Measurements from ENCODE around the gene DYNC1H1. TPM values are rescaled to one million over a fixed set of nuclear protein-coding genes. Genes with fewer than 3 reads are reported as not detected.

Gene DYNC1H1
- 377 TPM for total RNA-seq
- polyA plus RNA-seq: 195 TPM

DNA sequence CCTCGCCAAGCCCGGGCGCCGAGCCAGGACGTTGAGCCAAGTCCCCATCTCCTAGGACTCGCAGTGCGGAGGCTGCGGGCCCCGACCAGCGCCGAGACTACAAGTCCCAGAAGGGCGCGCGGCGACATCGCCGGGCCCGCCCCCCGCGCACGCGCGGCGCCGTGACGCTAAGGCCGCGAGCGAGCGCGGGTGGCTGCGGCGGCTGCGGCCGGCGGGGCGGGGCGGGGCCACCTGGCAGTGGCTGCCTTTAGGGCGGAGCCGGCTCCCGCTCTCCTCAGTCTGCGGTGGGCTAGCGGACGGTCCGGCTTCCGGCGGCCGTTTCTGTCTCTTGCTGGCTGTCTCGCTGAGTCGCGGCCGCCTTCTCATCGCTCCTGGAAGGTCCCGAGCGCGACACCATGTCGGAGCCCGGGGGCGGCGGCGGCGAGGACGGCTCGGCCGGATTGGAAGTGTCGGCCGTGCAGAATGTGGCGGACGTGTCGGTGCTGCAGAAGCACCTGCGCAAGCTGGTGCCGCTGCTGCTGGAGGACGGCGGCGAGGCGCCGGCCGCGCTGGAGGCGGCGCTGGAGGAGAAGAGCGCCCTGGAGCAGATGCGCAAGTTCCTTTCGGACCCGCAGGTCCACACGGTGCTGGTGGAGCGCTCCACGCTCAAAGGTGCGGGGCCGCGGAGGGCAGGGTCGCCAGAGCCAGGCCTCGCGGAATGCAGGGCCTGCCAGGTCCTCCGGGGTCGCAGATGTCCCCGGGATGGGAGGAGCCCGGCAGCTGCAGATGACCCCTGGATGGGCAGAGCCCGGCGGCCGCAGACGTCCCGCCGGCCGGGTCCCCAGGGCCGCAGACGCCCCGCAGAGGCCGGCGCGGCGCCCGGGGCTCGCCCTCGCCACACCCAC lies at the start of gene DYNC1H1:
Gene DYNC1H1, plus strand, starts transcription at position 277 of the 884 bp plus-strand sequence. Its CDS starts 119 bp downstream, at position 396.
- Histone ChIP-seq H3K36me3 (ENCODE audit: insufficient read depth) (no peaks in the 10 kb centered on the region), H3K4me3 (ENCODE audit: low read depth, low read length) (peak within 1 kb of the TSS; percentile 87), H3K4me1 (ENCODE audit: insufficient read depth) (no peaks in the 10 kb centered on the region), H3K27ac (ENCODE audit: low read depth) (peak within 1 kb of the TSS; percentile 83)
- under 1% methylated on average over 115 of the region's 115 CpGs for WGBS
- DNase-seq (ENCODE audit: extremely low spot score): peak; percentile 88

- DNase-seq (ENCODE audit: extremely low spot score): no peak
- H3K4me3 ChIP-seq (ENCODE audit: low read depth, low read length): no peak overlapping the region
- H3K27ac ChIP-seq (ENCODE audit: low read depth): no peak overlapping the region
- H3K36me3 ChIP-seq (ENCODE audit: insufficient read depth): peaks cover 3% of the 10 kb centered on the region
- 92% methylated on average over 23 of the region's 23 CpGs for WGBS
- H3K4me1 ChIP-seq (ENCODE audit: insufficient read depth): no peaks in the 10 kb centered on the region
Measured at GRCh38 chr14:101915871-101916815, 48.2 kb upstream of the DYNC1H1 start.

DNA sequence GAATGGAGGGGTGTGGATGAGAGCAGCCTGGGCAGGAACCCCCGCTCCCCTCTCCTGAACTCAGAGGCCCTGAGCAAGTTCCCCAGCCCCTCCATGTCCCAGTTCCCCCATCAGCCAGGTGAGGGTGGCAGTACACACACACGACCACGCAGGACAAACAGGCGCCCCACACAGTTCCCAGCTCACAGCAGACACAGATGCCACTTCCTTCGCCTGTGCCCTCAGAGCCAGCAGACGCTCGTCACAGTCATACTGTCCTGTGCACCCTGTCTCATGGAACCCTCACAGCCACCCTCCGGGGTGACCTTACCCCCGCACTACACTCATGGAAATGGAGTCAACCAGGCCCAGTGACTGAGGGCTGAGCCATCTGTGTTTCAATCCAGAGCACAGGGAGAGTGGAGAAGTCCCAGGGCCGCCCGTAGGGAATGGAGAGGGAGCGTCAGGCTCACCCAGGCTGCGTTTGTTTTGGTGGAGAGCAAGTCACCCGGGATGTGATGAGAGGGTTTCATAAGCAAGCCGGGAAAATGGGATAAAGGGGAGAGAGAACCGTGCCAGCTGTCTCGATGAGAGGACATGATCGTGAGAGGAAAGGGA lies 47.5 kb upstream of the DYNC1H1 start:
- peaks cover 3% of the 10 kb centered on the region for H3K36me3 ChIP-seq (ENCODE audit: insufficient read depth)
- no peak overlapping the region for H3K27ac ChIP-seq (ENCODE audit: low read depth)
- no peaks in the 10 kb centered on the region for H3K4me1 ChIP-seq (ENCODE audit: insufficient read depth)
- DNase-seq (ENCODE audit: extremely low spot score): no peak
- H3K4me3 ChIP-seq (ENCODE audit: low read depth, low read length): no peak overlapping the region
- WGBS: 76% methylated on average over 18 of the region's 18 CpGs

DNA sequence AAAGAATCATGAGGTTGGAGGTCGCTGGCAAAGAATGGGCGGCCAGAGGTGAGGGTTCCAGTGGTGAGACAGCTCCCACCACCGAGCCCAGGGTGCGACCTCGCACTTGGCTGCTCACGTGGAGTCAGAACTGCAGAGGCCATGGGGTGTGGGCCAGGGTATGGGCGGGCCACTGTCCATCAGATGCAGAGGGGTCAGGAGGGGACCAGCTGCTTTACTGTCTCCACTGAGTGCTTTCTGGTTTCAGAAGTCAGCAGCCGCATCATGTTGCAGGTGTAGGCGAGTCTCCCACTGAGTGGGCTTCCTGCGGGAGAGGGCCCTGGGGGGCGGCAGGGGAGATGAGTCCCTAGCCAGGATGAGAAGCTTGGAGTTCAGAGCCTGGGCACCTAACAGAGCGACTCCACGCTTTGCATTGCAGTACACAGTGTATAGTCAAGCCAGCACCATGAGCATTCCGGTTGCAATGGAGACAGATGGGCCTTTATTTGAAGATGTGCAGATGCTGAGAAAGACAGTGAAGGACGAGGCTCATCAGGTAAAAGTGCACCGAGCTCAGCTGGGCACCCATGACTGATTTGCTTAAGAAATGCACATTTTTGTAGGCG lies 46.9 kb upstream of the DYNC1H1 start:
- H3K4me1 ChIP-seq (ENCODE audit: insufficient read depth): no peaks in the 10 kb centered on the region
- H3K27ac ChIP-seq (ENCODE audit: low read depth): no peak overlapping the region
- H3K36me3 ChIP-seq (ENCODE audit: insufficient read depth): peaks cover 3% of the 10 kb centered on the region
- no peak overlapping the region for H3K4me3 ChIP-seq (ENCODE audit: low read depth, low read length)
- no peak for DNase-seq (ENCODE audit: extremely low spot score)
- WGBS: 72% methylated on average over 17 of the region's 17 CpGs

GRCh38 chr14:101918065-101918989 lies 46.0 kb upstream of the DYNC1H1 start:
- H3K27ac ChIP-seq (ENCODE audit: low read depth): no peak overlapping the region
- H3K4me3 ChIP-seq (ENCODE audit: low read depth, low read length): no peak overlapping the region
- no peak for DNase-seq (ENCODE audit: extremely low spot score)
- 70% methylated on average over 19 of the region's 22 CpGs for whole genome bisulfite sequencing
- no peaks in the 10 kb centered on the region for H3K4me1 ChIP-seq (ENCODE audit: insufficient read depth)
- H3K36me3 ChIP-seq (ENCODE audit: insufficient read depth): no peaks in the 10 kb centered on the region

DNA sequence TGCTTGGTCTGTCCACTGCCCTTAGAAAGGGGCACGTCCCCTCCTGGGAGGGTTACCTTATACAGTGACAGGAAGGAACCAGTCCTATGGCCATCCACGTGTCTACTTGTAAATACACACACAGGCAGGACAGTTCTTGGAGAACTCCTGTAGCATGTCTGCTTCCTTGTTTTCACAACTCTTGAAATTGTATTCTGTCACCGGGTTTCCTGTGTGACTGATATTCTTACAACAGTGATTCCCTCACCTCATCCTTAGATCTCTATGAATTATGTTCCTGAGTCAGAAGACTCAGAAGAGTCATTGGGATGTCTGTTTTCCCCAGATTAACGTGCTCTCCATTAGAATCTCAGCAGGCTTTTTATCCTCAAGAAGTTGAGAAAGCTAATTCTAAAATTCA lies 44.1 kb upstream of the DYNC1H1 start:
- peaks cover 1% of the 10 kb centered on the region for H3K36me3 ChIP-seq (ENCODE audit: insufficient read depth)
- H3K27ac ChIP-seq (ENCODE audit: low read depth): no peak overlapping the region
- DNase-seq (ENCODE audit: extremely low spot score): no peak
- H3K4me1 ChIP-seq (ENCODE audit: insufficient read depth): no peaks in the 10 kb centered on the region
- H3K4me3 ChIP-seq (ENCODE audit: low read depth, low read length): no peak overlapping the region
- 81% methylated on average over 4 of the region's 4 CpGs for WGBS

- H3K4me3 ChIP-seq (ENCODE audit: low read depth, low read length): no peak overlapping the region
- 82% methylated on average over 7 of the region's 7 CpGs for WGBS
- no peak for DNase-seq (ENCODE audit: extremely low spot score)
- H3K27ac ChIP-seq (ENCODE audit: low read depth): no peak overlapping the region
- no peaks in the 10 kb centered on the region for H3K4me1 ChIP-seq (ENCODE audit: insufficient read depth)
- peaks cover 2% of the 10 kb centered on the region for H3K36me3 ChIP-seq (ENCODE audit: insufficient read depth)
Measured at GRCh38 chr14:101922866-101923265, 41.5 kb upstream of the DYNC1H1 start.

GRCh38 chr14:101925152-101925551 lies 39.2 kb upstream of the DYNC1H1 start:
- Histone ChIP-seq H3K27ac (ENCODE audit: low read depth) (no peak overlapping the region), H3K4me3 (ENCODE audit: low read depth, low read length) (no peak overlapping the region), H3K4me1 (ENCODE audit: insufficient read depth) (no peaks in the 10 kb centered on the region), H3K36me3 (ENCODE audit: insufficient read depth) (peaks cover 2% of the 10 kb centered on the region)
- WGBS: 96% methylated on average over 33 of the region's 33 CpGs
- no peak for DNase-seq (ENCODE audit: extremely low spot score)

DNA sequence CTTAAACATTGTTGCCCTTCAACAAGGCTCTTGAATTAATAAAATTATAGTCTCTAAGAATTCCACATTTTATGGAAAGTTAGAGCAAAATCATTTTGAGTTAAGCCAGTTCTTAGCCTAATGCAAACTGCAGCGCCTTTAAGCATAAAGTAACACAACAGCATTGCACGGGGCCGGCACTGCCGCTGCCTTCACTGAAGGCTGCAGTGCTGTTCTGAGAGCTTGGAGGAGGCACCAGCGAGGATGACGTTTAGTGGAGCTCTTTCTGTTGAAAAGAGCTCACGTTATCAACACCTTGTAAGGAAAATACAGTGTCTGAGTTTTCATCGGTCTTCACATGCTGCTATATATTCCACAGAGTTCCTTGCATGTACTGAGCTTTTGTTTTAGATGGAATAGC lies 38.3 kb upstream of the DYNC1H1 start:
- H3K4me3 ChIP-seq (ENCODE audit: low read depth, low read length): no peak overlapping the region
- WGBS: 78% methylated on average over 8 of the region's 8 CpGs
- peaks cover 2% of the 10 kb centered on the region for H3K36me3 ChIP-seq (ENCODE audit: insufficient read depth)
- no peak overlapping the region for H3K27ac ChIP-seq (ENCODE audit: low read depth)
- no peaks in the 10 kb centered on the region for H3K4me1 ChIP-seq (ENCODE audit: insufficient read depth)
- no peak for DNase-seq (ENCODE audit: extremely low spot score)

GRCh38 chr14:101926620-101927019 lies 37.8 kb upstream of the DYNC1H1 start:
- H3K4me1 ChIP-seq (ENCODE audit: insufficient read depth): no peaks in the 10 kb centered on the region
- no peak overlapping the region for H3K27ac ChIP-seq (ENCODE audit: low read depth)
- 81% methylated on average over 5 of the region's 5 CpGs for WGBS
- peaks cover 2% of the 10 kb centered on the region for H3K36me3 ChIP-seq (ENCODE audit: insufficient read depth)
- no peak for DNase-seq (ENCODE audit: extremely low spot score)
- no peak overlapping the region for H3K4me3 ChIP-seq (ENCODE audit: low read depth, low read length)

- H3K27ac ChIP-seq (ENCODE audit: low read depth): no peak overlapping the region
- peaks cover 2% of the 10 kb centered on the region for H3K36me3 ChIP-seq (ENCODE audit: insufficient read depth)
- H3K4me3 ChIP-seq (ENCODE audit: low read depth, low read length): no peak overlapping the region
- 30% methylated on average over 10 of the region's 10 CpGs for WGBS
- no peak for DNase-seq (ENCODE audit: extremely low spot score)
- H3K4me1 ChIP-seq (ENCODE audit: insufficient read depth): no peaks in the 10 kb centered on the region
Measured at GRCh38 chr14:101927859-101928258, 36.5 kb upstream of the DYNC1H1 start.

DNA sequence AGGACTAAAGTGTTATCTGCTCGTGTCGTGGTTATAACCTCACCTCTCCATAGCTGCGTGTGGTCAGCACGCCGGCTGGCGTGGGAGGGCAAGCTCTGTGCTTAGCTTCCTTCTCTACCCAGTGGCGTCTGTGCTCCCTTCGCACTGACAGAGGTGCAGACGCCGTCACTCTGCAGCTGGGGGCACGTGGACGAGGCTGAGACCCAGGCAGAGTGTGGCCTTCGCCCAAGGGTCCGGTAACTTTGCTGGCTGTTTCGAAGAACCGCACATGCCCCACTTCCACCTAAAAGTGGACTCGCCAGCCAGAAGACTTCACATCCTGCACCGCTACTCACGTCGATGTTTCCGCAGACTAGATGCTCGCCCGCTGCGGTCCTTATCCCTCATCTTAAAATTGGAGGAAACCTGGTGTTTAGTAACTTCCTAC lies 35.9 kb upstream of the DYNC1H1 start:
- DNase-seq (ENCODE audit: extremely low spot score): no peak
- H3K4me1 ChIP-seq (ENCODE audit: insufficient read depth): no peaks in the 10 kb centered on the region
- H3K4me3 ChIP-seq (ENCODE audit: low read depth, low read length): no peak overlapping the region
- H3K27ac ChIP-seq (ENCODE audit: low read depth): no peak overlapping the region
- peaks cover 2% of the 10 kb centered on the region for H3K36me3 ChIP-seq (ENCODE audit: insufficient read depth)
- 85% methylated on average over 24 of the region's 24 CpGs for whole genome bisulfite sequencing
